KMS-11 (cell line): ENCODE data around the gene BMP2.
A peak's percentile ranks its signal among the peaks of the same experiment; 100 is the strongest.

ENCODE experiments used
- H2AFZ ChIP-seq: fragments of 200-600 bp; sonication (generic); 2 replicates; pipeline ENCODE4 v1.6.1; 2016; ENCODE audit warnings: antibody characterized with exemption, mixed run types, low read depth
- H3K27ac ChIP-seq: fragments of 200-600 bp; sonication (generic); 2 replicates; pipeline ENCODE4 v1.6.1; 2016; ENCODE audit warnings: mild to moderate bottlenecking, mixed run types
- H3K27me3 ChIP-seq: fragments of 200-600 bp; sonication (generic); 2 replicates; pipeline ENCODE4 v1.6.1; 2017; ENCODE audit warnings: mild to moderate bottlenecking, low read depth, mixed run types, moderate library complexity; ENCODE audit not compliant: insufficient read depth
- H3K36me3 ChIP-seq: fragments of 200-600 bp; sonication (generic); 2 replicates; pipeline ENCODE4 v1.6.1; 2017; ENCODE audit warnings: mild to moderate bottlenecking, mixed run types; ENCODE audit not compliant: insufficient read depth
- H3K4me1 ChIP-seq: fragments of 200-600 bp; sonication (generic); 2 replicates; pipeline ENCODE4 v1.6.1; 2016; ENCODE audit warnings: mild to moderate bottlenecking, low read depth, mixed run types; ENCODE audit not compliant: poor library complexity, severe bottlenecking
- H3K4me2 ChIP-seq: fragments of 200-600 bp; sonication (generic); 2 replicates; pipeline ENCODE4 v1.7.0; 2016; ENCODE audit warnings: mild to moderate bottlenecking, mixed run types
- H3K4me3 ChIP-seq: fragments of 200-600 bp; sonication (generic); IDR thresholded peaks from 2 replicates; pipeline ENCODE4 v1.6.1; 2017; ENCODE audit warnings: low read depth, low read length, mixed read lengths; ENCODE audit not compliant: insufficient read depth
- H3K79me2 ChIP-seq: fragments of 200-600 bp; sonication (generic); 2 replicates; pipeline ENCODE4 v1.6.1; 2016; ENCODE audit warnings: low read depth, mixed run types; ENCODE audit not compliant: insufficient read depth
- H3K9ac ChIP-seq: fragments of 200-600 bp; sonication (generic); 2 replicates; pipeline ENCODE4 v1.6.1; 2016; ENCODE audit warnings: mild to moderate bottlenecking, mixed run types
- H4K20me1 ChIP-seq: fragments of 200-600 bp; sonication (generic); 2 replicates; pipeline ENCODE4 v1.6.1; 2016; ENCODE audit warnings: mild to moderate bottlenecking, mixed run types; ENCODE audit not compliant: insufficient read depth
- TF ChIP-seq, protein P1 (sequence below): fragments of 200-600 bp; sonication (generic); conservative IDR thresholded peaks from 2 replicates; pipeline ENCODE4 v1.6.1; 2017; ENCODE audit warnings: low read depth, mild to moderate bottlenecking, antibody characterized with exemption, low read length, moderate library complexity, mixed read lengths

Gene BMP2

GRCh38 chr20:6824401-6824800, 56.9 kb downstream of the BMP2 start:
- TF ChIP-seq, protein P1, sequence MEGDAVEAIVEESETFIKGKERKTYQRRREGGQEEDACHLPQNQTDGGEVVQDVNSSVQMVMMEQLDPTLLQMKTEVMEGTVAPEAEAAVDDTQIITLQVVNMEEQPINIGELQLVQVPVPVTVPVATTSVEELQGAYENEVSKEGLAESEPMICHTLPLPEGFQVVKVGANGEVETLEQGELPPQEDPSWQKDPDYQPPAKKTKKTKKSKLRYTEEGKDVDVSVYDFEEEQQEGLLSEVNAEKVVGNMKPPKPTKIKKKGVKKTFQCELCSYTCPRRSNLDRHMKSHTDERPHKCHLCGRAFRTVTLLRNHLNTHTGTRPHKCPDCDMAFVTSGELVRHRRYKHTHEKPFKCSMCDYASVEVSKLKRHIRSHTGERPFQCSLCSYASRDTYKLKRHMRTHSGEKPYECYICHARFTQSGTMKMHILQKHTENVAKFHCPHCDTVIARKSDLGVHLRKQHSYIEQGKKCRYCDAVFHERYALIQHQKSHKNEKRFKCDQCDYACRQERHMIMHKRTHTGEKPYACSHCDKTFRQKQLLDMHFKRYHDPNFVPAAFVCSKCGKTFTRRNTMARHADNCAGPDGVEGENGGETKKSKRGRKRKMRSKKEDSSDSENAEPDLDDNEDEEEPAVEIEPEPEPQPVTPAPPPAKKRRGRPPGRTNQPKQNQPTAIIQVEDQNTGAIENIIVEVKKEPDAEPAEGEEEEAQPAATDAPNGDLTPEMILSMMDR: no peak
- no peaks in the 10 kb centered on the region for H3K79me2 ChIP-seq
- no peak overlapping the region for H3K27ac ChIP-seq
- H3K4me1 ChIP-seq: no peaks in the 10 kb centered on the region
- H3K9ac ChIP-seq: no peak overlapping the region
- no peaks in the 10 kb centered on the region for H4K20me1 ChIP-seq
- no peaks in the 10 kb centered on the region for H3K36me3 ChIP-seq
- H2AFZ ChIP-seq: no peak overlapping the region
- H3K4me3 ChIP-seq: no peak overlapping the region
- H3K4me2 ChIP-seq: no peak overlapping the region
- H3K27me3 ChIP-seq: no peaks in the 10 kb centered on the region

GRCh38 chr20:6827472-6827871, 60.0 kb downstream of the BMP2 start:
- Histone ChIP-seq H3K27ac (no peak overlapping the region), H3K9ac (no peak overlapping the region), H3K4me3 (no peak overlapping the region), H3K4me1 (no peaks in the 10 kb centered on the region), H4K20me1 (no peaks in the 10 kb centered on the region), H3K27me3 (no peaks in the 10 kb centered on the region), H3K36me3 (no peaks in the 10 kb centered on the region), H3K79me2 (no peaks in the 10 kb centered on the region), H2AFZ (no peak overlapping the region), H3K4me2 (no peak overlapping the region)
- TF ChIP-seq, protein P1: no peak

DNA sequence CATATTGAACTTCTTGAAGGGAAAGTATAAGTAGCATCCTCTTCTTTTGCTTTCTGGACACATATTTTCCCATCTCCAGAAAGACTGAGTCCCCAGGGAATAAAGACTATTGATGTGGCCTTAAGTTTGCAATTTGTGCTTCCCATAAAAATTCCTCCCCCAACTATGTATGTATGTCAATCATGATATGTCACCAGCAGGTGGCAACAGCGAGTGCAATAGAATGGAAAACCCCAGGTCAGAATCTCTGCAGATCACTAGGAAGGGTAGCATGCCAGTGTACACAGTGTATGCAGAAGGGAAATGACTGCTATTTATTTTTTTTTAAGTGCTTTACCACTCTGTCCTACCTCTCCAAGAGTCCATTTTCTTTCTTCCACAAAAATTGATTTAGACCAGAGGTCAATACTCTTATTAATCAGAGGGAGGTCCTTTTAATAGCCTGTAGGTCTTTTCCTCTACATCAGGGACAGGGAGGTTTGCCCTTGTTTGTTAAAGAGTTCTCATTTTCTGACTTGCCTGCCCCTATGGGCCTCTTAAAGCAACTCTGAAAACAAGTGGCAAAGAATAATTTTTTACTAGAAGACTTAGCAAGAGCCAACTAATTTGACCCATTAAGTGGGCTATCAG, 61.4 kb downstream of the BMP2 start:
- Histone ChIP-seq H3K27ac (no peak overlapping the region), H3K4me1 (no peaks in the 10 kb centered on the region), H3K4me2 (no peak overlapping the region), H2AFZ (no peak overlapping the region), H3K4me3 (no peak overlapping the region), H3K27me3 (no peaks in the 10 kb centered on the region), H3K9ac (no peak overlapping the region), H4K20me1 (no peaks in the 10 kb centered on the region), H3K79me2 (no peaks in the 10 kb centered on the region), H3K36me3 (no peaks in the 10 kb centered on the region)
- TF ChIP-seq, protein P1: peak; percentile 65

DNA sequence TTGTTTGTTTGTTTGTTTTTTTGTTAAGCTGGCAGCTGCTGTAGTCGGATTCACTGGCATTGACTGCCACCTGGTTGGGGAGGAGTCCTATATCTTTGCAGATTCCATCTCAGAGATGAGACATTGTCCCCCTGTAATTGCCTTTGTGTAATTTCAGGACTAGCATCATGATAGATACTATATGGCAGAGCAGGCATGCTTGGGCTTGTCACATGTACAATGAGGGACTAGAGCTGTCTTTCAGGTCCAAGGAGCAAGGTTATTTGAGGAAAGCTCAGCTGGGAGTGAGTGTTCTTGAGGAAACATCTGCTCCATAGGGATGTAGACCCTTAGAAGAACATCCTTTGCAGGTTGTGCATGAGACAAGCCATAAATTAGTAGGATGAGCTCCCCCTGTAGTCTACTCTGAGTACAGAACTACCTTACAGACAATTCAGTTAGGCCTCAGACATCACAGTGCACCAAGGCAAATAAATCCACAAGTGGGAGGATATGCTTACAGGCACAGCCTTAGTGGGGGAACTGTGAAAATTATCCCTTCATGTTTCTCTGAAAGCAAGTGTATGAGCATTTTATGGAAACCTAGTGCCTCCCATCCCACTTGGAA, 62.1 kb downstream of the BMP2 start:
- no peak overlapping the region for H2AFZ ChIP-seq
- H3K36me3 ChIP-seq: no peaks in the 10 kb centered on the region
- no peaks in the 10 kb centered on the region for H3K4me1 ChIP-seq
- H4K20me1 ChIP-seq: no peaks in the 10 kb centered on the region
- no peak overlapping the region for H3K9ac ChIP-seq
- no peak overlapping the region for H3K27ac ChIP-seq
- no peak overlapping the region for H3K4me2 ChIP-seq
- no peak overlapping the region for H3K4me3 ChIP-seq
- no peaks in the 10 kb centered on the region for H3K79me2 ChIP-seq
- no peaks in the 10 kb centered on the region for H3K27me3 ChIP-seq
- TF ChIP-seq, protein P1: no peak
